K562 (cell line): ENCODE results near the gene WIPF2. TPM values are rescaled to one million over a fixed set of nuclear protein-coding genes. Genes with fewer than 3 reads are reported as not detected.

Experiments used
- HDAC8 ChIP-seq: fragments of 450-650 bp; IDR thresholded peaks from 2 replicates; pipeline ENCODE4 v1.6.1; 2016; ENCODE audit warnings: mild to moderate bottlenecking, missing genetic modification characterization, moderate library complexity, missing compliant biosample characterization
- HNRNPLL ChIP-seq: fragments of 200-400 bp; formaldehyde crosslinking; IDR thresholded peaks from 2 replicates; pipeline ENCODE4 v1.6.1; 2017; ENCODE audit warnings: low read length, low read depth, mild to moderate bottlenecking; ENCODE audit not compliant: poor library complexity, severe bottlenecking
- NR2C2 ChIP-seq, 2 experiments: fragments of 200-800 bp in 1 of 2; sonication (Bioruptor generic) in 1 of 2; sonication (generic) in 1 of 2; formaldehyde crosslinking in 1 of 2; IDR thresholded peaks; 2 replicates each; pipeline versions ENCODE4 v1.6.1 to v1.8.0; 2016 to 2022; ENCODE audit warnings: mild to moderate bottlenecking in 1 of 2, missing compliant biosample characterization in 1 of 2, missing genetic modification characterization in 1 of 2, missing genetic modification reagents in 1 of 2
- PML ChIP-seq: IDR thresholded peaks from 2 replicates; pipeline ENCODE4 v1.6.1; 2012; ENCODE audit warnings: low read length, inconsistent platforms
- TCF3 ChIP-seq: sonication (generic); formaldehyde crosslinking; IDR thresholded peaks from 2 replicates; pipeline ENCODE4 v1.4.0; 2020; ENCODE audit warnings: mild to moderate bottlenecking, missing genetic modification reagents
- TRIM24 ChIP-seq, 2 experiments: fragments of 450-650 bp; IDR thresholded peaks; 2 replicates each; pipeline ENCODE4 v1.6.1; 2016
- ZNF143 ChIP-seq: sonication (generic); formaldehyde crosslinking; IDR thresholded peaks from 2 replicates; pipeline ENCODE4 v1.9.0; 2022; ENCODE audit warnings: mild to moderate bottlenecking, missing genetic modification reagents
- ZNF583 ChIP-seq: fragments of 250-450 bp; sonication (Bioruptor Pico); IDR thresholded peaks from 2 replicates; pipeline ENCODE4 v1.4.0; 2020
- ZNF830 ChIP-seq: fragments of 250-450 bp; sonication (Bioruptor Pico); IDR thresholded peaks from 2 replicates; pipeline ENCODE4 v1.5.0; 2021; ENCODE audit warnings: mild to moderate bottlenecking
- polyA plus RNA-seq, 8 experiments: library from polyadenylated mRNA; depleted of rRNA in 4 of 8; stranded (reverse) in 5 of 8; unstranded in 3 of 8; fragments of >200 nt; fragmentation: Nextera tagmentation in 2 of 8; fragmentation: Illumina TruSeq in 1 of 8; extraction: Ambion mirVana in 2 of 8; extraction: Trizol in 1 of 8; gene quantifications; 2 replicates each; pipeline versions ENCODE4 v1.2.1 to v1.2.3, GENCODE V29; 2011 to 2014; ENCODE audit warnings: inconsistent platforms in 1 of 8, missing spikeins in 1 of 8
- total RNA-seq, 7 experiments: library from RNA; depleted of rRNA in 6 of 7; stranded (reverse); fragments of >200 nt in 6 of 7; fragmentation: Illumina TruSeq in 2 of 7; extraction: Trizol in 2 of 7; gene quantifications; 2 replicates each; pipeline versions ENCODE4 v1.2.1 to v1.2.3, GENCODE V29; 2011 to 2021; ENCODE audit warnings: low replicate concordance in 1 of 7
- TF ChIP-seq, protein P1 (sequence below): fragments of 450-650 bp; IDR thresholded peaks from 2 replicates; pipeline ENCODE4 v1.6.1; 2018; ENCODE audit not compliant: partially characterized antibody
- TF ChIP-seq, protein P2 (sequence below): sonication (generic); formaldehyde crosslinking; IDR thresholded peaks from 2 replicates; pipeline ENCODE4 v1.8.0; 2022; ENCODE audit warnings: mild to moderate bottlenecking, missing genetic modification reagents
- TF ChIP-seq, protein P3 (sequence below), 2 experiments: fragments of 450-650 bp in 1 of 2; sonication (generic) in 1 of 2; formaldehyde crosslinking in 1 of 2; IDR thresholded peaks in 1 of 2; conservative IDR thresholded peaks in 1 of 2; 2 replicates each; pipeline versions ENCODE4 v1.6.1 to v1.8.1; 2016 to 2023; ENCODE audit warnings: mild to moderate bottlenecking in 2 of 2, moderate library complexity in 2 of 2, inconsistent platforms in 1 of 2, missing genetic modification reagents in 1 of 2

Gene WIPF2
- total and polyA plus RNA-seq, 9 of the 15 experiments (the other 6 are each of a cell fraction or from before 2014, with no cell fraction given): 3.6 to 15.0 (median 5.3) TPM

GRCh38 chr17:40218740-40219593, at the start of gene WIPF2 (continued):
- TF ChIP-seq ZNF143: no peak
- TF ChIP-seq HDAC8 (tag): no peak
- no peak for TF ChIP-seq TCF3 (CRISPR knock-in tag)
- TF ChIP-seq, protein P1, sequence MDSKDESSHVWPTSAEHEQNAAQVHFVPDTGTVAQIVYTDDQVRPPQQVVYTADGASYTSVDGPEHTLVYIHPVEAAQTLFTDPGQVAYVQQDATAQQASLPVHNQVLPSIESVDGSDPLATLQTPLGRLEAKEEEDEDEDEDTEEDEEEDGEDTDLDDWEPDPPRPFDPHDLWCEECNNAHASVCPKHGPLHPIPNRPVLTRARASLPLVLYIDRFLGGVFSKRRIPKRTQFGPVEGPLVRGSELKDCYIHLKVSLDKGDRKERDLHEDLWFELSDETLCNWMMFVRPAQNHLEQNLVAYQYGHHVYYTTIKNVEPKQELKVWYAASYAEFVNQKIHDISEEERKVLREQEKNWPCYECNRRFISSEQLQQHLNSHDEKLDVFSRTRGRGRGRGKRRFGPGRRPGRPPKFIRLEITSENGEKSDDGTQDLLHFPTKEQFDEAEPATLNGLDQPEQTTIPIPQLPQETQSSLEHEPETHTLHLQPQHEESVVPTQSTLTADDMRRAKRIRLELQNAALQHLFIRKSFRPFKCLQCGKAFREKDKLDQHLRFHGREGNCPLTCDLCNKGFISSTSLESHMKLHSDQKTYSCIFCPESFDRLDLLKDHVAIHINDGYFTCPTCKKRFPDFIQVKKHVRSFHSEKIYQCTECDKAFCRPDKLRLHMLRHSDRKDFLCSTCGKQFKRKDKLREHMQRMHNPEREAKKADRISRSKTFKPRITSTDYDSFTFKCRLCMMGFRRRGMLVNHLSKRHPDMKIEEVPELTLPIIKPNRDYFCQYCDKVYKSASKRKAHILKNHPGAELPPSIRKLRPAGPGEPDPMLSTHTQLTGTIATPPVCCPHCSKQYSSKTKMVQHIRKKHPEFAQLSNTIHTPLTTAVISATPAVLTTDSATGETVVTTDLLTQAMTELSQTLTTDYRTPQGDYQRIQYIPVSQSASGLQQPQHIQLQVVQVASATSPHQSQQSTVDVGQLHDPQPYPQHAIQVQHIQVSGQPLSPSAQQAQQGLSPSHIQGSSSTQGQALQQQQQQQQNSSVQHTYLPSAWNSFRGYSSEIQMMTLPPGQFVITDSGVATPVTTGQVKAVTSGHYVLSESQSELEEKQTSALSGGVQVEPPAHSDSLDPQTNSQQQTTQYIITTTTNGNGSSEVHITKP: peak; percentile 30
- TF ChIP-seq ZNF830 (CRISPR knock-in tag): no peak
- TF ChIP-seq PML: no peak
- TF ChIP-seq, protein P2, sequence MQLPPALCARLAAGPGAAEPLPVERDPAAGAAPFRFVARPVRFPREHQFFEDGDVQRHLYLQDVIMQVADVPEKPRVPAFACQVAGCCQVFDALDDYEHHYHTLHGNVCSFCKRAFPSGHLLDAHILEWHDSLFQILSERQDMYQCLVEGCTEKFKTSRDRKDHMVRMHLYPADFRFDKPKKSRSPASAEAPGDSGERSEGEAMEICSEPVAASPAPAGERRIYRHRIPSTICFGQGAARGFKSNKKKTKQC (CRISPR knock-in tag): no peak
- TF ChIP-seq HNRNPLL: peak; percentile 47
- no peak for TF ChIP-seq NR2C2 (CRISPR knock-in tag; IDR thresholded peaks at IDR 0.05)
- peak; percentile 96 for TF ChIP-seq NR2C2 (tag; IDR thresholded peaks at IDR 0.05)
- no peak for TF ChIP-seq TRIM24 (IDR thresholded peaks at IDR 0.05)
- TF ChIP-seq ZNF583 (CRISPR knock-in tag): no peak
- TF ChIP-seq, protein P3, sequence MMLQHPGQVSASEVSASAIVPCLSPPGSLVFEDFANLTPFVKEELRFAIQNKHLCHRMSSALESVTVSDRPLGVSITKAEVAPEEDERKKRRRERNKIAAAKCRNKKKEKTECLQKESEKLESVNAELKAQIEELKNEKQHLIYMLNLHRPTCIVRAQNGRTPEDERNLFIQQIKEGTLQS (IDR thresholded peaks at IDR 0.05): peak; percentile 77
- TF ChIP-seq, protein P3 (CRISPR knock-in tag; conservative IDR thresholded peaks at IDR 0.05): no peak
- TF ChIP-seq, all 486 proteins: peak for 108
